Peyer's patch (tissue), 4 donors: Measurements from ENCODE around the gene RIN1. TPM values are rescaled to one million over a fixed set of nuclear protein-coding genes. Genes with fewer than 3 reads are reported as not detected.

ENCODE experiments used
- DNase-seq, 3 donors: peaks; one replicate each; pipeline ENCODE4 v3.0.0-alpha.2; 2017 to 2019
- H3K27ac ChIP-seq, 4 donors: fragments of 200-600 bp; sonication (generic); one replicate each; pipeline ENCODE4 v1.5.1; 2016 to 2019
- H3K27me3 ChIP-seq, 2 donors: fragments of 200-600 bp; sonication (generic); one replicate each; pipeline ENCODE4 v1.5.1; 2019
- H3K36me3 ChIP-seq, 3 donors: fragments of 200-600 bp; sonication (generic); one replicate each; pipeline ENCODE4 v1.5.1; 2016 to 2019
- H3K4me1 ChIP-seq, 4 donors: fragments of 200-600 bp; sonication (generic); one replicate each; pipeline ENCODE4 v1.5.1; 2016 to 2019
- H3K4me3 ChIP-seq, 4 donors: fragments of 200-600 bp; sonication (generic); 1 replicate in 3 of 4; 2 replicates in 1 of 4; pipeline ENCODE4 v1.5.1; 2016 to 2019; ENCODE audit warnings: mild to moderate bottlenecking in 1 of 4
- H3K9me3 ChIP-seq, 4 donors: fragments of 200-600 bp; sonication (generic); one replicate each; pipeline ENCODE4 v1.5.1; 2016 to 2019; ENCODE audit warnings: mild to moderate bottlenecking in 1 of 4
- POLR2A ChIP-seq, 2 donors: fragments of 450-650 bp; IDR thresholded peaks; one replicate each; pipeline ENCODE4 v1.5.1; 2017; ENCODE audit warnings: antibody characterized with exemption in 2 of 2, mild to moderate bottlenecking in 2 of 2, moderate library complexity in 2 of 2
- total RNA-seq, 4 donors: library from RNA; depleted of rRNA; stranded (reverse); fragments of >200 nt; gene quantifications; one replicate each; pipeline ENCODE4 v1.1.0, GENCODE V29; 2016
- TF ChIP-seq, protein P1 (sequence below), 6 experiments: fragments of 450-650 bp in 4 of 6; fragments of 200-600 bp in 2 of 6; sonication (generic) in 1 of 6; IDR thresholded peaks; one replicate each; pipeline ENCODE4 v1.5.1; 2017 to 2019; ENCODE audit warnings: antibody characterized with exemption in 6 of 6, mild to moderate bottlenecking in 3 of 6, moderate library complexity in 1 of 6

RIN1 gene
- total RNA-seq, 4 donors from 2014 or later: 4.1 to 18.9 (median 10.8) TPM

DNA sequence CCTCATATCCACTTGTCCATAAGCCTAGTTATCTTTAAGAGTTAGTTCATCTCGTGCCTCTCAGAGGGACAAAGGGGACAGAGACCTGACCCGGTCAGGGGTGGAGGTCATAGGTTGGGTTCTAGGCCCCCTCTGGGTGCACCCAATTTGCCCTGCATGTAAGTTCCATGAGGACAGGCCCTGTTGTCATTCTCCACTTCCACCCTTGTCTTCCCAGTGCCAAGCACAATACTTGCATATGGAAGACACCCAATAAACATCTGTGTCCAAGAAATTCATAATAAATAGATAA, 46.0 kb downstream of the RIN1 start:
- peak overlapping the region in 1 of 4 donors; percentile 95 for H3K4me3 ChIP-seq
- peaks cover 0 to 3% (median 0%) of the 10 kb centered on the region in 3 donors for H3K36me3 ChIP-seq
- H3K9me3 ChIP-seq: no peaks in the 10 kb centered on the region
- no peak for DNase-seq
- H3K27ac ChIP-seq: no peak overlapping the region
- TF ChIP-seq, protein P1, sequence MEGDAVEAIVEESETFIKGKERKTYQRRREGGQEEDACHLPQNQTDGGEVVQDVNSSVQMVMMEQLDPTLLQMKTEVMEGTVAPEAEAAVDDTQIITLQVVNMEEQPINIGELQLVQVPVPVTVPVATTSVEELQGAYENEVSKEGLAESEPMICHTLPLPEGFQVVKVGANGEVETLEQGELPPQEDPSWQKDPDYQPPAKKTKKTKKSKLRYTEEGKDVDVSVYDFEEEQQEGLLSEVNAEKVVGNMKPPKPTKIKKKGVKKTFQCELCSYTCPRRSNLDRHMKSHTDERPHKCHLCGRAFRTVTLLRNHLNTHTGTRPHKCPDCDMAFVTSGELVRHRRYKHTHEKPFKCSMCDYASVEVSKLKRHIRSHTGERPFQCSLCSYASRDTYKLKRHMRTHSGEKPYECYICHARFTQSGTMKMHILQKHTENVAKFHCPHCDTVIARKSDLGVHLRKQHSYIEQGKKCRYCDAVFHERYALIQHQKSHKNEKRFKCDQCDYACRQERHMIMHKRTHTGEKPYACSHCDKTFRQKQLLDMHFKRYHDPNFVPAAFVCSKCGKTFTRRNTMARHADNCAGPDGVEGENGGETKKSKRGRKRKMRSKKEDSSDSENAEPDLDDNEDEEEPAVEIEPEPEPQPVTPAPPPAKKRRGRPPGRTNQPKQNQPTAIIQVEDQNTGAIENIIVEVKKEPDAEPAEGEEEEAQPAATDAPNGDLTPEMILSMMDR (IDR thresholded peaks at IDR 0.05): no peak
- no peak for TF ChIP-seq POLR2A (IDR thresholded peaks at IDR 0.05)
- H3K4me1 ChIP-seq: peaks cover 0 to 30% (median 21%) of the 10 kb centered on the region in 4 donors
- peaks cover 0 to 10% of the 10 kb centered on the region in 2 donors for H3K27me3 ChIP-seq

DNA sequence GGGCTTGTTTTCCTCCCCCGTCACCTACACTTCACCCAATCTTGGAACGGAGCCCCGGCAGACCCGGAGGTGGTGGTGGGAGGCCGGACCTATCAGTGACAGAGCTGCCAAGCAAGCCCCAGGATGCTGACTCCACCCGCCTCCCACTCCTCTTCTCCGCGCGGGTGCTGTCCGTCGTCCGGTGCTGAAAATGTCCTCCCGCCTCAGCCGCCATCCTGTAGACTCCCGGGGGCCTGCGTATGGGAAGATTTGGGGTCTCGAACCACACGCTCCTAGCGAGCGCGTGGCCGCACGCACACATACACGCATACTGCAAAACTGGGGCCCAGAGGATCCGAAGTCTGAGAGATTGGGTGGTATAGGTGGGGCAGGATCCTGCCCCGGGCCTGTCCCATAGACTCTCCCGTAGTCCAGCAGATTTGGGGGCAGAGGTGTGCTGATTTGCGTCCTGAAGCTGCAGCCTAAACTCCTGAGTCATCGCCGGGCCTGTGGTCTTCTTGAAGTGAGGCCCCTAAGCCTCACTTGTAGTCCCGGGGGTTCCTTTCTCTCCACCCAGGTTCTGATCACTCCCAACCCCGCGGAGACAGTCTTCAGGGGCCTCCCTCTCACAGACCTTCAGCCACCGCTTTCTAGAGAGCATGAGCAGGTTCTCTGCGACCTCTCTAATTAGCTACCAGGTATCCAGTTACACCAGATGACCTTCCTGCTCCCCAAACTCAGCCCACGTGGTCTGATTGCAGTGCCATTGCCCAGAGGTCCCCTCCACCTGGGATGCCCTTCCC, 46.5 kb downstream of the RIN1 start:
- H3K27ac ChIP-seq: peak overlapping the region; percentile 80 to 99 (median 96)
- no peaks in the 10 kb centered on the region for H3K9me3 ChIP-seq
- H3K4me1 ChIP-seq: peaks cover 0 to 30% (median 21%) of the 10 kb centered on the region in 4 donors
- DNase-seq: peak in 2 of 3 donors; percentile 73 to 87
- H3K36me3 ChIP-seq: peaks cover 0 to 8% (median 0%) of the 10 kb centered on the region in 3 donors
- no peak for TF ChIP-seq POLR2A (IDR thresholded peaks at IDR 0.05)
- TF ChIP-seq, protein P1 (IDR thresholded peaks at IDR 0.05): no peak
- peak overlapping the region; percentile 85 to 98 (median 93) for H3K4me3 ChIP-seq
- peaks cover 0 to 10% of the 10 kb centered on the region in 2 donors for H3K27me3 ChIP-seq

DNA sequence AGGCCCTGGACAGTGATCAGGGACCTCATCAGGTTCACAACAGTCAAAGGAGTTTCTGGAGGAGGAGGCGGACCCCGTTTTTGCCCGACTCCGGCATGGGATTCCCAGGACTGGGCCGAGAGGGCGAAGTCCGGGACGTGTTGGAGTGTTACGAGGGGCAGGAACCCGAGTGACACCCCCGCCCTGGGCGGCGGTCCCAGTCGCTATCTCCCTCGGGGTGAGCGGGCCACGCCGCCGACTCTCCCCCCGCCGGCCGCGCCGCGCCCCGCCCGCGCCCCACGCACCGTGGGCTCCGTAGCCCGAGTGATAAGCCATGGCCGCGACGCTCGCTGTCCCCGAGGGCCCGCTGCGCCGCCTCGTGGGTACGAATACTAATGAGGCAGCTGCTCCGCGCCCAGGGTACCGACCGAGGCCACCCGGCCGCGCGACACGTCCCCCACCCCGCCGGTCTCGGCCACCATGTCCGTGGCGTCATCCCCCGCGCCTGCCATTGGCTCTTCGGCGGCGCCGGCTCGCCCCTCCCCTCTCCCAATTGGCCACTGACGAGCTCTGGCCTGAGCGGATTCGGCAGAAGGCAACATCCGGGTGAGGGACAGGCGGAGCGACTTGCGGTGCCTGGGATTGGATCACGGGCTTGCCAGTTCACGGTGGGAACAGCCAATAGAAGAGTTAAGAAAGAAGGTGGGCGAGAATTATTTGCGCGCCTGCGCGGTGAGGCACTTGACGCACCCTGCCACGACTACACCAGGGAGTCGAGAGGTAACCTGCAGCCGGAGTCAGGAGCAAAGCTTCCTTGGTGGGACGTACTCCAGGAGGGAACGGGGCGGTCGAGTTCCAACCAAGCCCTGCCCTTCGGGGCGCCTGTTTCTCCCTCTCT, 47.3 kb downstream of the RIN1 start, which contains the start of gene YIF1A:
TSS of gene YIF1A (minus strand) at position 473 of the 877 bp plus-strand sequence. CDS start at position 315, 158 bp downstream.
- Histone ChIP-seq H3K27me3 (peaks cover 0 to 10% of the 10 kb centered on the region in 2 donors), H3K9me3 (no peaks in the 10 kb centered on the region), H3K27ac (peak within 1 kb of the TSS; percentile 96 to 99 (median 98)), H3K4me3 (peak within 1 kb of the TSS; percentile 85 to 98 (median 93)), H3K4me1 (peaks cover 0 to 30% (median 21%) of the 10 kb centered on the region in 4 donors), H3K36me3 (peaks cover 0 to 16% (median 0%) of the 10 kb centered on the region in 3 donors)
- DNase-seq: peak; percentile 96 to 99 (median 98)
- TF ChIP-seq, protein P1 (IDR thresholded peaks at IDR 0.05): peak in 2 of 6 experiments; percentile 4 to 9
- peak; percentile 79 to 83 for TF ChIP-seq POLR2A (IDR thresholded peaks at IDR 0.05)

DNA sequence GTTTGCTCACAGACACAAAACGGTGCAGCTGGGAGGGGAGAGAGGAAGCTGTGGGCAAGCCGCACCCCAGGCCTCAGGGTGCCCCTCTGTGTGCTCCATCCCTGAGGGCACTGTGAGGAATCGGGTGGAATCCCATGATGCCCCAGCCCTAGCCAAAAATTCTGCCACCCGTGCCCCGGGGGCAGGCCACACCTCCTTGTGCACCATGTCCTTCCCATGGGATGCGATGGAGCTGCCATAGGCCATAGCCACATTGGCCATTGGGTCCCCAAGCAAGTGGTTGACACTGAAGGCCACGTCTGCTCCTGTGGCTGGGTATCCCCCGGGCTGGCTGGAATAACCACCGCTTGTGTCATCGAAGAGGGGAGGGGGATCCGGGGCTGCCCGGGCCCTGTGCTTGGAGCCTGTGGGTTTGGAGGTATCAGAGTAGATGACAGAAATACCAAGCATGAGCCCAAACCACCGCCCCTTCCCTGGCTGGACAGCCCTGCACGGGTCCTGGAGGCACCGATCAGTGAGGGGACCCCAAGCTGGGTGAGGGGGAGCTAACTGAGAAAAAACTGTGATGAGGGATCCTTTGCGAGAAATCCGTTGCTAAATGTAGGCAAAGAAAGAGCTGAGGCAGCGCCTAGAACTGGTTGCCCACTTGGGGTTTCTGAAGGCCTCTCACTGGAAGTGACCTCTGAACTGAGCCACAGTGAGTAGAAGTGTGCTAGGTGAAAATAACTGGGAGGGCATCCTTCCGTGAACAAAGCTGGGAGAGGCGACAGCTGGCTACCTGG, 48.2 kb downstream of the RIN1 start:
- DNase-seq: no peak
- TF ChIP-seq POLR2A (IDR thresholded peaks at IDR 0.05): no peak
- TF ChIP-seq, protein P1 (IDR thresholded peaks at IDR 0.05): no peak
- Histone ChIP-seq H3K9me3 (no peaks in the 10 kb centered on the region), H3K4me3 (peak overlapping the region; percentile 85 to 98 (median 93)), H3K36me3 (peaks cover 0 to 16% (median 0%) of the 10 kb centered on the region in 3 donors), H3K27me3 (peaks cover 0 to 10% of the 10 kb centered on the region in 2 donors), H3K27ac (peak overlapping the region; percentile 96 to 99 (median 98)), H3K4me1 (peaks cover 0 to 30% (median 21%) of the 10 kb centered on the region in 4 donors)
